BJ (cell line): Measurements from ENCODE around the gene CLCA4. TPM values are rescaled to one million over a fixed set of nuclear protein-coding genes. Genes with fewer than 3 reads are reported as not detected.

Experiments used
- CTCF ChIA-PET: fragments of 350-600 bp; formaldehyde crosslinking; extraction: SDS; loops from one replicate; lab custom pipeline; 2021; ENCODE audit warnings: antibody characterized with exemption, inconsistent platforms; lab: Yijun Ruan, JAX
- POLR2A ChIA-PET: fragments of 300-600 bp; sonication (Branson Sonifier 250); formaldehyde crosslinking; extraction: SDS; loops from one replicate; lab custom pipeline; 2021; ENCODE audit warnings: antibody characterized with exemption; lab: Charles Lee
- DNase-seq: peaks from one replicate; pipeline ENCODE4 v3.0.0-alpha.2; 2011; ENCODE audit warnings: low read depth
- H3K27me3 ChIP-seq: 2 replicates; pipeline ENCODE4 v1.6.0; 2011; ENCODE audit warnings: low read length; ENCODE audit not compliant: control insufficient read depth, insufficient read depth
- H3K36me3 ChIP-seq: 2 replicates; pipeline ENCODE4 v1.5.1; 2011; ENCODE audit warnings: low read length; ENCODE audit not compliant: control insufficient read depth, insufficient read depth
- H3K4me3 ChIP-seq: 2 replicates; pipeline ENCODE4 v1.5.1; 2011; ENCODE audit warnings: low read depth, mild to moderate bottlenecking, control low read depth, low read length
- CTCF ChIP-seq: IDR thresholded peaks from 2 replicates; pipeline ENCODE4 v1.5.1; 2011; ENCODE audit warnings: low read depth, mild to moderate bottlenecking, control low read depth, inconsistent platforms, low read length, moderate library complexity; ENCODE audit not compliant: insufficient read depth
- polyA plus RNA-seq: library from polyadenylated mRNA; depleted of rRNA; stranded (reverse); fragments of >200 nt; gene quantifications from 2 replicates; pipeline ENCODE4 v1.2.3, GENCODE V29; 2011

CLCA4 gene
- polyA plus RNA-seq, 1 experiment = not detected

- POLR2A ChIA-PET = no interaction called here
- Histone ChIP-seq H3K27me3 (no peaks in the 10 kb centered on the region), H3K4me3 (no peak overlapping the region), H3K36me3 (no peaks in the 10 kb centered on the region)
- no peak for DNase-seq
- CTCF ChIA-PET = no interaction called here
- TF ChIP-seq CTCF = no peak
Observed at GRCh38 chr1:86582161-86582560, 35.3 kb downstream of the CLCA4 start.

- no peak for TF ChIP-seq CTCF
- POLR2A ChIA-PET = no interaction called here
- CTCF ChIA-PET = no interaction called here
Observed at GRCh38 chr1:86583032-86583431, 36.2 kb downstream of the CLCA4 start.

GRCh38 chr1:86583593-86583992 is 36.7 kb downstream of the CLCA4 start:
- ChIA-PET CTCF (no interaction called here), POLR2A (no interaction called here)
- DNase-seq = no peak
- H3K27me3 ChIP-seq = no peaks in the 10 kb centered on the region
- no peaks in the 10 kb centered on the region for H3K36me3 ChIP-seq
- no peak overlapping the region for H3K4me3 ChIP-seq
- no peak for TF ChIP-seq CTCF

More at GRCh38 chr1:86583032-86583431, 36.2 kb downstream of the CLCA4 start:
- DNase-seq = no peak
- H3K36me3 ChIP-seq = no peaks in the 10 kb centered on the region
- H3K27me3 ChIP-seq = no peaks in the 10 kb centered on the region
- no peak overlapping the region for H3K4me3 ChIP-seq

GRCh38 chr1:86594284-86594770 is 47.4 kb downstream of the CLCA4 start:
- no peak overlapping the region for H3K4me3 ChIP-seq
- no peak for DNase-seq
- ChIA-PET CTCF (no interaction called here), POLR2A (no interaction called here)
- H3K36me3 ChIP-seq = no peaks in the 10 kb centered on the region
- TF ChIP-seq CTCF = no peak
- H3K27me3 ChIP-seq = no peaks in the 10 kb centered on the region

GRCh38 chr1:86596224-86596623 is 49.3 kb downstream of the CLCA4 start:
- TF ChIP-seq CTCF = no peak
- no peaks in the 10 kb centered on the region for H3K36me3 ChIP-seq
- POLR2A ChIA-PET = no interaction called here
- no peak for DNase-seq
- no peak overlapping the region for H3K4me3 ChIP-seq
- no peaks in the 10 kb centered on the region for H3K27me3 ChIP-seq
- CTCF ChIA-PET = no interaction called here
